Measurements from ENCODE around the gene OCSTAMP. TPM values are rescaled to one million over a fixed set of nuclear protein-coding genes. Genes with fewer than 3 reads are reported as not detected.

The OCSTAMP gene, protein sequence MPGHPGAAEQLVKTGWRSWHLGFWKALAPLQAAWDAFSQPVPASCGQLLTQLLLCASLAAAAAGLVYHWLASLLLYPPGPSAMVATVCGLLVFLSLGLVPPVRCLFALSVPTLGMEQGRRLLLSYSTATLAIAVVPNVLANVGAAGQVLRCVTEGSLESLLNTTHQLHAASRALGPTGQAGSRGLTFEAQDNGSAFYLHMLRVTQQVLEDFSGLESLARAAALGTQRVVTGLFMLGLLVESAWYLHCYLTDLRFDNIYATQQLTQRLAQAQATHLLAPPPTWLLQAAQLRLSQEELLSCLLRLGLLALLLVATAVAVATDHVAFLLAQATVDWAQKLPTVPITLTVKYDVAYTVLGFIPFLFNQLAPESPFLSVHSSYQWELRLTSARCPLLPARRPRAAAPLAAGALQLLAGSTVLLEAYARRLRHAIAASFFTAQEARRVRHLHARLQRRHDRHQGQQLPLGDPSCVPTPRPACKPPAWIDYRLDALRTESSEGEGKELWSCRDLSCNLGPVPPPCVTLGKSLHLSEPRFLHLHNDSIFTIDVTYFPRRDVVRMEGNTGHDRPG
- total RNA-seq (2014; rRNA removed; shearing (Covaris generic)): not detected in 2 replicates

DNA sequence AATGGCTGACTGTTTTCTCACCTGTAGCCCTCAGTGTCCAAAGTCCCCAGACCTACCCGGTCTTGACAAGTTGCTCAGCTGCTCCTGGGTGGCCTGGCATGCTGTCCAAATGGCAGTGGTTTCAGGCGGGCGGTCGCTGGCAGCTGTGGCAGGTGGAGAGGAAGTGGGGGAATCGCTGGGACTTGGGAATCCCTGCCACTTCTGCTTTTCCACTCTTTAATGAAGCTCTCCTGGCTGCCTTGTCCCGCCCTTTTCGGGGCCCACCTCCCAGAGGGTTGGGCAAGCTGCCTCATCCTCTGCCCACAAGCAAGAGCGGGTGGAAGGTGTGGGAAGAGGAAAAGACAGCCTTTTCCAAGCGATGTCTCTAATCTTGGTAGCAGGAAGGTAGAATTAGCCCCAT is at the start of gene OCSTAMP:
TSS of gene OCSTAMP (minus strand) at position 194 of the 400 bp plus-strand sequence. CDS start at position 100, 94 bp downstream.

DNA sequence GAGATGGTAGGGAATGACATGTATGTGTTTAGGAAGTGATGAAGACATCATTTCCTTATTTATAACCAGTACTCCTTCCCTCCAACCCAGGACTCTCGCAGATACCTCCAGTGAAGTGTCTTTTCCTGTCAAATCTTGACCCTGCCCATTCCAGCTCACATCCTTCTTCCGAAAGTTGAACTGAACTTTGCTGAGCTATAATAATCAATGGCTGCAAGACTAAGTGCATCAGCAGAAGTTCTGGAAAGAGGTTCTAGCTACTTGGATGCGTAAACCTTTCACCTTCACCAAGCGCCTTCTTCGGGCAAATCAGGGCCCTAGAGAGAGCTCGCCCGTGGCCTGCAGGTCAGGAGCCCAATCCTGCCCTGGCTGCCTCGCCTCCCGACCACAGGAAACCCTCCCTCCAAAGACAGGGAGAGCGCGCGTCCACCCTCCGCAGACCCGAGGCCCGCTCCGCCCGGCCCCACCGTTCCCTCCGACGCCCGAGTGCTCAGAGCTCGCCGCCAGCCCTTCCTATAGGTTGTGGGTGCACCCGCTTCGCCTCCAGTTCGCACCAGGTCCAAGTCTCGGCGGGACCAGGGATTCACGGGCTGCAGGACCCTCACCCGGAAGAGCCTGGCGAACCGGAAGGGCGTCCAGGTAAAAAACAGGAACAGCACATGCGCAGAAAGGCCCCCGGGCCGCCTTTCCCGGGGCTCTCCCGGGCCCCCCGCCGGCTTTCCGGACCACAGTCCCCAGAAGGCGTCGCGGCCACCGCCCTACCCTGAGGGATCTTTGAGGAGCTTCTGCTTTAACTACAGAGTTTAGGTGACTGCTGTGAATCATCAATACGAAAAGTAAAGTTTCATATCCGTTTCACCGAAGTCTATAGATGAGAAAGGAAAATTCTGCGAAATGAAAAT is 37.3 kb downstream of the OCSTAMP start, which contains the start of gene ZNF334:
TSS of gene ZNF334 (minus strand) at position 617 of the 902 bp plus-strand sequence. CDS start 1,457 bp downstream, outside the sequence.

Other genes starting within 250 kb of the OCSTAMP start
- not detected in 2 replicates for gene CDH22, start 242.2 kb downstream of the OCSTAMP start, total RNA-seq (2014; rRNA removed; shearing (Covaris generic))
- 23.3 and 27.2 TPM in 2 replicates for gene ELMO2, start 144.0 kb downstream of the OCSTAMP start, total RNA-seq (2014; rRNA removed; shearing (Covaris generic))
- gene ZNF334, start 37.1 kb downstream of the OCSTAMP start, total RNA-seq (2014; rRNA removed; shearing (Covaris generic)): 2.4 and 4.0 TPM in 2 replicates
- gene SLC13A3, start 100.8 kb upstream of the OCSTAMP start, total RNA-seq (2014; rRNA removed; shearing (Covaris generic)): 1.5 and 2.8 TPM in 2 replicates
- gene TP53RK, start 138.8 kb upstream of the OCSTAMP start, total RNA-seq (2014; rRNA removed; shearing (Covaris generic)): 41.8 and 54.0 TPM in 2 replicates
- 3.0 and 5.4 TPM in 2 replicates for gene SLC2A10, start 159.0 kb upstream of the OCSTAMP start, total RNA-seq (2014; rRNA removed; shearing (Covaris generic))

Data from A375 (cell line).